ENCODE measurements around the gene MYO1B. TPM values are rescaled to one million over a fixed set of nuclear protein-coding genes. Genes with fewer than 3 reads are reported as not detected.

The MYO1B gene
- total and polyA plus RNA-seq, 5 donors = 6.0 to 16.3 (median 11.9) TPM

DNA sequence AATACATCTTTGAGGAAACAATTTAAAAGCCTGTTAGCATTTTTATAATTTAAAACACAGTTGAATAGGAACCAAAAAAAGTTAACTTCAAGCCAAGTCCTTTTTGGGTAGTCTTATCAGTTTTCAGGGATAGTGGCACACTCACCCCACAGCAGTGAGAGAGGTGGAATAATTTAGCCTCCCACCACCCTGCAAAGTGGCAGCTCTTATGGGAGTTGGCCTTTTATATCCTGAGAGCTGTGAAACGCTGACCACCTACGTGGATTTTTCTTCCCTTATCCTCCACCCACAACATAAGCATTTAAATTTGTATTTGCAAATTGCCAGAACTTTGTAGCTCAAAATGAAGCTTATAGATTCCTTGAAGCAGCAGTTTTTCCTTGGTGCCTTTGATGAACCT lies 167.1 kb downstream of the MYO1B start:
- no peaks in the 10 kb centered on the region for H3K27me3 ChIP-seq (ENCODE audit: control insufficient read depth, insufficient read depth)
- H3K9me3 ChIP-seq (ENCODE audit: control insufficient read depth, low read length) = no peaks in the 10 kb centered on the region
- no peak for ATAC-seq
- intact Hi-C loops (cut with DNase I) = no loop called here
- no peak overlapping the region for H3K4me3 ChIP-seq (ENCODE audit: low read length)
- no peak for DNase-seq
- H3K27ac ChIP-seq (ENCODE audit: low read length) = no peak overlapping the region
- WGBS = 65% methylated on average over 2 of the region's 2 CpGs
- H3K4me1 ChIP-seq (ENCODE audit: control insufficient read depth, insufficient read depth, low read length) = peaks cover 2% of the 10 kb centered on the region

DNA sequence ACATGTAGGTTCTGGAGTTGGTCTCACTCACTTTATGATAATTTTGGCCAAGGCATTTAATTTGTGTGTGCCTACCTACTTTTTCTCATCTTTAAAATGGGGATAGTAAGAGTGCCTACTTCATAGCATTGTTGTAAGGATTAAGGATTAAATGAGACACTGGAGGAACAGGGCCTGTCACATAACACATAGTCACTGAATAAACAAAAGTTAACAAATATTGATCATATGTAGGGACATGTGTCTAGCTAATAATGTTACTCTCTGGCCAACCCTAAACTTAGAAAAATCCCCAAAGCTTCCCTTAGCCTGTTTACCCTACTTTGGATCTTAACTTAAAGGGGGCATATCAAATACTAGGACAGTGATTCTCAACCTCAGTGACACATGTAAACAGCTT lies 169.9 kb downstream of the MYO1B start:
- no peak overlapping the region for H3K27ac ChIP-seq (ENCODE audit: low read length)
- intact Hi-C loops (cut with DNase I) = no loop called here
- DNase-seq = no peak
- no peaks in the 10 kb centered on the region for H3K27me3 ChIP-seq (ENCODE audit: control insufficient read depth, insufficient read depth)
- H3K9me3 ChIP-seq (ENCODE audit: control insufficient read depth, low read length) = no peaks in the 10 kb centered on the region
- no peak for ATAC-seq
- no peak overlapping the region for H3K4me3 ChIP-seq (ENCODE audit: low read length)
- H3K4me1 ChIP-seq (ENCODE audit: control insufficient read depth, insufficient read depth, low read length) = peaks cover 2% of the 10 kb centered on the region

DNA sequence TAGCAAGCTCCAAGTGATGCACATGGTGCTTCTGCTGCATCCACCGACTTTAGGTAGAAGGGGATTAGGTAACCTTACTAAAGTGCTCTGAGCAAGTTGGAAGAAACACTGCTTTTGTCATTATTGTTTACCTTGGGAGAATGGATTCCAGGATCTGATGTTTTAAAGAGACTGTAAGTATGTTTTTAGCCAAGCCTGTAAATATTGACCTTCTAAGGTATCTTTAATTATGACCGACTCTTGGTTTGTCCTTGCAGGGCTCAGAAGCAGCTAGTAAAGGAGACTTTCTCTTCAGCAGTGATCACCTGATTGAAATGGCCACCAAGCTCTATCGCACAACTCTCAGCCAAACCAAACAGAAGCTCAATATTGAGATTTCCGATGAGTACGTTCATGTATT lies 170.7 kb downstream of the MYO1B start:
- intact Hi-C loops (cut with DNase I) = no loop called here
- Histone ChIP-seq H3K27ac (ENCODE audit: low read length) (no peak overlapping the region), H3K9me3 (ENCODE audit: control insufficient read depth, low read length) (no peaks in the 10 kb centered on the region), H3K4me1 (ENCODE audit: control insufficient read depth, insufficient read depth, low read length) (no peaks in the 10 kb centered on the region), H3K4me3 (ENCODE audit: low read length) (no peak overlapping the region), H3K27me3 (ENCODE audit: control insufficient read depth, insufficient read depth) (no peaks in the 10 kb centered on the region)
- ATAC-seq (no peak), DNase-seq (no peak)
- WGBS = over 99% methylated on average over 5 of the region's 5 CpGs

DNA sequence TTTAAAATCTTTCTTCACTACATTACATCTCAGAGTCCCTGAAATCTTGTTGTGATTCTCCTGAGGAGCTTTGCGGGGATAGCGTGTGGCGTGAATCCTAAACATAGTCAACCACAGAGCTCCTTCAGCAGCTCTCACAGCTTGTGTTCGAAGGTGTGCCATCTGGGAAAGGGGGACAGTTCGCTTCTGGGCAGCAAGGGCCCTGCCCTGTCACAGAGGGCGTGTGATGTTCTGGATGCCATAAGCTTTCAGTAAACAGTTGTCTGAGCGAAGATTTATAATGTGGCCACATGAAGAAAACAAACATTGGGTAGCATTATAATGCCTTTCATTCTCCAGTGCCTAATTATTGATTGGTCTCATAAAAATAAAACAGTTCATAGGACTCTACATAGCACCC lies 172.5 kb downstream of the MYO1B start:
- Histone ChIP-seq H3K27me3 (ENCODE audit: control insufficient read depth, insufficient read depth) (no peaks in the 10 kb centered on the region), H3K9me3 (ENCODE audit: control insufficient read depth, low read length) (no peaks in the 10 kb centered on the region), H3K4me3 (ENCODE audit: low read length) (no peak overlapping the region), H3K4me1 (ENCODE audit: control insufficient read depth, insufficient read depth, low read length) (no peaks in the 10 kb centered on the region), H3K27ac (ENCODE audit: low read length) (no peak overlapping the region)
- whole genome bisulfite sequencing = 98% methylated on average over 7 of the region's 7 CpGs
- DNase-seq (no peak), ATAC-seq (no peak)
- intact Hi-C loops (cut with DNase I) = no loop called here

DNA sequence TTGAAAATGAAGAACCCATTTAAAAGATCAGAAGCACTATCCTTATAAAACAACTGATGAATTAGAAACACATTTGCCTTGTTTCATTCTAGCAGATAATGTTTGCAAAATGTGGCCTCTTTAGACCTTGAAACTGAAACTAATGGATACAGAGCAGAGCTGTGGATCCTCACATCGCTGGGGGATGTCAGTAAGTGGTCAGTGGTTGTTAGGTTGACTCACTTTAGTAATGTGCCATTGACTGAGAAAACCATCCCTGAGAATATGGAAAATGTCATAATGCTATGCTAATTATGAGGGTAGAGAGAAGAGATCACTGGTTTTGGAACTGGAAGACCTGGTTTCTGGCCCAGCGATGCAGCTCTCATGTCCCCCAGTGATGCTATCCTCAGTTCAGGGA lies 176.7 kb downstream of the MYO1B start:
- intact Hi-C loops (cut with DNase I) = no loop called here
- Histone ChIP-seq H3K27me3 (ENCODE audit: control insufficient read depth, insufficient read depth) (no peaks in the 10 kb centered on the region), H3K27ac (ENCODE audit: low read length) (no peak overlapping the region), H3K4me3 (ENCODE audit: low read length) (no peak overlapping the region), H3K9me3 (ENCODE audit: control insufficient read depth, low read length) (no peaks in the 10 kb centered on the region), H3K4me1 (ENCODE audit: control insufficient read depth, insufficient read depth, low read length) (no peaks in the 10 kb centered on the region)
- WGBS = 94% methylated on average over 2 of the region's 2 CpGs
- no peak for DNase-seq
- no peak for ATAC-seq

DNA sequence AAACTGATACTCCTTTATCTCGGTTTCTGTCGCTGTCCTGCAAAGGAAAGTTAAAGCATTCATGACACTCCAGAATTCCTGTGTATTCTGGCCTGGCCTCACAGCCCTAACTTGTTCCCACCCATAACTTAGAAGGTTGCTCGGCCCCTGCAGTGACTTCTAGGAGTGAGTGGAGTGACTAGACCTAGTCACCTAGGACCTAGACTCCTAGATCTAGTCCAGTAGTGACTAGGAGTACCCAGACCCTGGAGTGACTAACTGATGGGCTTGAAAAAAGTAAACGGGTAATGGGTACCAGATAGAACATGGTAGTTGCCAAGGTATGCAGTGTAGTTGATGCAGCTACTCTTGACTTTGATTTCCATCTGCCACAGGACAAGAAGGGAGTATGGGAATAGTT lies 181.8 kb downstream of the MYO1B start:
- ATAC-seq (no peak), DNase-seq (no peak)
- H3K4me1 ChIP-seq (ENCODE audit: control insufficient read depth, insufficient read depth, low read length) = no peaks in the 10 kb centered on the region
- intact Hi-C loops (cut with DNase I) = no loop called here
- no peak overlapping the region for H3K27ac ChIP-seq (ENCODE audit: low read length)
- H3K4me3 ChIP-seq (ENCODE audit: low read length) = no peak overlapping the region
- no peaks in the 10 kb centered on the region for H3K27me3 ChIP-seq (ENCODE audit: control insufficient read depth, insufficient read depth)
- H3K9me3 ChIP-seq (ENCODE audit: control insufficient read depth, low read length) = no peaks in the 10 kb centered on the region
- WGBS = 91% methylated on average over 4 of the region's 4 CpGs

DNA sequence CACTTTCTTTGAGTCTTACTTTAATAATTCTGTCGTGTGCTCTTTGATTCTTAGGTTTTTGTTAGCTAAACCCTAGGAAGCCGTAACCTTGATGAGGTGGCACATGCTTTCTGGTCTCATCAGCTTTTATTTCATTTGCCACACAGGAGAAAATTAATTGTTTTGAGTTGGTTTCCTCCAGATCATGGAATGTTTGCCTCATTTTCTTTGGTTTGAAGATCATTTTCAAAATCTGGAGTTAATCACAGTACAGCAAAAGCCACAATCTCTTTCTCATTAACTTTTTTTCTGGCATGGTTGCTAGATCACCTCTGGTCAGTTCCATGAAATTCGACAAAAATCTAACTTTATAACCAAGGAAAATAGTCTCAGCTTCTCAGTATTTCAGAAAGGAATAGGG lies 182.9 kb downstream of the MYO1B start:
- Histone ChIP-seq H3K9me3 (ENCODE audit: control insufficient read depth, low read length) (no peaks in the 10 kb centered on the region), H3K27ac (ENCODE audit: low read length) (no peak overlapping the region), H3K4me1 (ENCODE audit: control insufficient read depth, insufficient read depth, low read length) (no peaks in the 10 kb centered on the region), H3K27me3 (ENCODE audit: control insufficient read depth, insufficient read depth) (no peaks in the 10 kb centered on the region), H3K4me3 (ENCODE audit: low read length) (no peak overlapping the region)
- intact Hi-C loops (cut with DNase I) = no loop called here
- DNase-seq (no peak), ATAC-seq (no peak)
- WGBS = 78% methylated on average over 3 of the region's 3 CpGs

DNA sequence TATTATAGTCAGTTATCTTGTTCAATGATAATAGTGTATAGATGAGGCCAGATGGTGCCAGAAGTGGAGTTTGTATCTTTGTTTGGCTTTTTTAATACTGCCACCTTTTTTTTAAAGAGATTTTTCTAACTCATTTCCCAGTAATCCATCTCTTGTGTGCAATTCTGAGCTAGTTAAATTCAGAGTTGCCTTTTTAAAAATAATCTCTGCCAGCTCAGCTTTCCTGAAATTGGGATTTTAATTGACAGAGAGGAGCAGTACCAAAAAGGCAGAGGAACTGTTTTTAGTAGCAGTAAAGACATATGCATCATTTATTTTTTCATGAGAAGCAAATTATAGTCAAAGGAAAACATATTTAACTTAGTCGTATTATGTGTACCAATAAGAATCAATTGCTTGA lies 185.3 kb downstream of the MYO1B start:
- Histone ChIP-seq H3K27ac (ENCODE audit: low read length) (no peak overlapping the region), H3K9me3 (ENCODE audit: control insufficient read depth, low read length) (no peaks in the 10 kb centered on the region), H3K4me3 (ENCODE audit: low read length) (no peak overlapping the region), H3K4me1 (ENCODE audit: control insufficient read depth, insufficient read depth, low read length) (no peaks in the 10 kb centered on the region), H3K27me3 (ENCODE audit: control insufficient read depth, insufficient read depth) (no peaks in the 10 kb centered on the region)
- intact Hi-C loops (cut with DNase I) = no loop called here
- WGBS = 88% methylated on average over 1 of the region's 1 CpG
- DNase-seq = no peak
- no peak for ATAC-seq

DNA sequence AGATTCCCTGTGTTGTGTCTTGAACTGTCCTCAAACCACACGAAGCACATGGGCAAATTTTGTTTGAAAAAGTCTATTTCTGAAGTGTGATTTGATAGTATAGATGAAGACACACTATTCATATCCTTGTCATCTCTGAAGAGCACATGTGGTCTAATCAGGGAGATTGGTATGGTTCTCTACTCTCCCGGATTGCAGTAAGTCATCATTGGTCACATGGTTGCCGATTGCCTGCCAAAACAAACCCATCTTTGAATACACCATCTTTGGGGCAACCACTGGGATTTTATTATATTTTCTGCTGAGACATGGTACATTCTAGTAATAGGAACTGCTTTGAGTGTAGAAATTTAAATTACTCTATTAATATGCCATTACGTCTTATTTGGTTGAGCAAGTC lies 186.9 kb downstream of the MYO1B start:
- no peaks in the 10 kb centered on the region for H3K27me3 ChIP-seq (ENCODE audit: control insufficient read depth, insufficient read depth)
- intact Hi-C loops (cut with DNase I) = no loop called here
- no peak for ATAC-seq
- no peaks in the 10 kb centered on the region for H3K4me1 ChIP-seq (ENCODE audit: control insufficient read depth, insufficient read depth, low read length)
- no peak overlapping the region for H3K27ac ChIP-seq (ENCODE audit: low read length)
- no peak for DNase-seq
- no peaks in the 10 kb centered on the region for H3K9me3 ChIP-seq (ENCODE audit: control insufficient read depth, low read length)
- no peak overlapping the region for H3K4me3 ChIP-seq (ENCODE audit: low read length)
- WGBS = 83% methylated on average over 4 of the region's 4 CpGs

DNA sequence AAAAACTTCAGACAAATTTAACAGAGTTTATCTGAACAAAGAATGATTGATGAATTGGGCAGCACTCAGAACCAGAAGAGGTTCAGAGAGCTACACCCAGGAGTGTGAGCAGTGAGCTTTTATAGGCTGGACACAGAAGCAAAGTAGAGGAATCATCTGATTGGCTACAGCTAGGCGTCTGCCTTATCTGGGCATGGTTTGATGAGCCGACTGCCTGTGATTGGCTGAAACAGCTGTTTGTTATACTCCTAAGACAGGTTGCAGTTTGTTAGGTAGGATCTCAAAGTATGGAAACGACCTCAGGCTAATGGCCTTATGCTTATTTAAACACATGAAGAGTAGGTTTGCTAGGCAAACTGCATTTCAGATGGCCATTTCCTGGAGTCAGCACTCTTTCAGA lies 188.9 kb downstream of the MYO1B start:
- H3K4me3 ChIP-seq (ENCODE audit: low read length) = no peak overlapping the region
- DNase-seq (no peak), ATAC-seq (no peak)
- no peaks in the 10 kb centered on the region for H3K27me3 ChIP-seq (ENCODE audit: control insufficient read depth, insufficient read depth)
- no peaks in the 10 kb centered on the region for H3K9me3 ChIP-seq (ENCODE audit: control insufficient read depth, low read length)
- H3K4me1 ChIP-seq (ENCODE audit: control insufficient read depth, insufficient read depth, low read length) = no peaks in the 10 kb centered on the region
- intact Hi-C loops (cut with DNase I) = no loop called here
- WGBS = 88% methylated on average over 3 of the region's 3 CpGs
- H3K27ac ChIP-seq (ENCODE audit: low read length) = no peak overlapping the region

DNA sequence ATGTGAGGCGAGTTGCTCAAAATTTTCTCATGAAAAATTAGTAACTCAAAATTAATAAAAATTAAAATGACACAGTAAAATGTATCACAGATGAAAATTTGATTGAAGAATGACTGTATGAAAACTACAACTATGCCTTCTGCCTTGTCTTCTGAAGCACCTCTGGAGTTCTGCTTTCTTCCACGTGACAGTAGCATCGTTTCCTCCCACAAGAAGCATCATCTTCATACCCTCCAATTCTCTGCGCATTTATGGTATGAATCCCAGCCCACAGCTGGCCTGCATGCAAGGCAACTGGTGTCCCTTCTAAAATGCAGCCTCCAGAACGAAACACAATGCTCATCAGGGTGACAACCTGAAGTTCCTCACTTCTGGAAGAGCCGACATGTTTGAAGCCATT lies 189.9 kb downstream of the MYO1B start:
- H3K27me3 ChIP-seq (ENCODE audit: control insufficient read depth, insufficient read depth) = no peaks in the 10 kb centered on the region
- WGBS = 91% methylated on average over 6 of the region's 6 CpGs
- H3K27ac ChIP-seq (ENCODE audit: low read length) = no peak overlapping the region
- DNase-seq = no peak
- no peak overlapping the region for H3K4me3 ChIP-seq (ENCODE audit: low read length)
- no peaks in the 10 kb centered on the region for H3K9me3 ChIP-seq (ENCODE audit: control insufficient read depth, low read length)
- no peaks in the 10 kb centered on the region for H3K4me1 ChIP-seq (ENCODE audit: control insufficient read depth, insufficient read depth, low read length)
- no peak for ATAC-seq
- intact Hi-C loops (cut with DNase I) = no loop called here

DNA sequence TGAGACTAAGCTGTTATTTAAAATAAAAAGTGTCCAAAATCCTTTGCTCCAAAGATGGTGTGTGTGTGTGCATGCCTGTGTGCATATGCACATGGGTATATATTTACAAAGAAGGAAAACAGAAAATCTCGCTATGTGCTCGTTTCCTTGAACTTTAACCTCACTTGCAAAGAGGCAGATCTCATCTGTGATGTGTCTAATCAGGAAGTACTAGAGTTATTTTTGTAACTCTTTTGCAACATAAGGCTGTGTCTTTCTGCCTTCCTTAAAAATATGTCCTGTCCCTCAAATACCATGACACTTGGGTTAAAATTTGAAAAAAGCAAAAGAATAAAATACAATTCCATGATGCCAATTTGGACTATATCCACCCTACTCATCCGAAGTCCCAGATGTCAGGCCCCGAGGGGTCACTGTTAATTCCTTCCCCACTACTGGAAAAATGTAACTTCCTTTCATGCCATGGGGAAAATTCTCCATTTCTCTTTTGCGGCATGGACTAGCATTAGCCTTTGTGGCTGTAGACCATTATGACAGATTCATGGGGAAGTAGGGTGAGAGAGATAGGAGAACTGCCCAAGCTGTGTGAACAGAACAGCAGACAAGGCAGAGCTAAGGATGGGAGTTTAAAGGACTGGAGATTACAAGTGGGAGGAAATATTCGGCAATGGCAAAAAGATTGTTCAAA lies 191.3 kb downstream of the MYO1B start:
- DNase-seq (no peak), ATAC-seq (peak; percentile 57 to 61)
- 55% methylated on average over 6 of the region's 6 CpGs for WGBS
- no peak overlapping the region for H3K4me3 ChIP-seq (ENCODE audit: low read length)
- peak overlapping the region; percentile 23 for H3K27ac ChIP-seq (ENCODE audit: low read length)
- no peaks in the 10 kb centered on the region for H3K9me3 ChIP-seq (ENCODE audit: control insufficient read depth, low read length)
- intact Hi-C loops (cut with DNase I) = no loop called here
- H3K4me1 ChIP-seq (ENCODE audit: control insufficient read depth, insufficient read depth, low read length) = no peaks in the 10 kb centered on the region
- no peaks in the 10 kb centered on the region for H3K27me3 ChIP-seq (ENCODE audit: control insufficient read depth, insufficient read depth)
